Brain pericyte (primary cell): ENCODE results near the gene PDK3.

ENCODE experiments used
- DNase-seq: peaks from one replicate; pipeline ENCODE4 v3.0.0-alpha.2; 2012; ENCODE audit warnings: low read depth, low spot score

Gene PDK3

DNA sequence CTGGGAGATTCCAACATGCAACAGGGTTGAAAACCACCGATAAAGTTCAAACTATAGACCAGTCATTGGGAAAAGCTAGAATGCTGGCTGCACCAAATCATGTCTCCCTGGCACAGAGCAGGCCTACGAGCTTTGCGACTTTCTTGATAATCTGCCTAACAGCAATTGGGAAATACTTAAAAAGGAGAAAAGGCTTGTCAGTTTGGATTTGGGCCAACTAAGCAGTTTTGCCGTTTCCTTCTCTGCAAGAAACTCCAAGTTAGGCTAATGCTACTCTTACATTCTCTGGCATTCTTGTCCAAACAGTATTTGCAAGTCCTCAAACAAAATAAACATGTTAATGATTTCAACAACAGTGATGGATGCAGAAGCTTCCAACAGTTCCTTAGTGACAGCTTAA lies 87.9 kb downstream of the PDK3 start:
- no peak for DNase-seq

DNA sequence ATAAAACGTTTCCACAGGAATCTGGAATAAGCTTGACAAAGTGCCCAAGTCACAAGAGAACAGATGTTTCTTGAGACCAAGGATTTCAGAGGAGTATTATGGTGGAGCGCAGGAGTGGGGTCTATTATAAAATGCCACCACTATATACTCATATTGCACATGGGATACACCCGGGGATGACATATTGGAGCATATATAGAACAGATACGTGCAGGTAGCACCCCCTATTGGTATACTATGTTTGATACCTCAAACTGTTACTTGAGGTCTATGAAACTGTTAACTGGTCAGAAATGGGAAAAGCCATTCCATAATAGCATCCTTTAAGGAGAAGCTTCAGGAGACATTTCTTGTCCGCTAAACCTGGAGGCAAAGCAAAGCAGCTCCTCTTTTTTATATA lies 96.0 kb downstream of the PDK3 start:
- DNase-seq = no peak

DNA sequence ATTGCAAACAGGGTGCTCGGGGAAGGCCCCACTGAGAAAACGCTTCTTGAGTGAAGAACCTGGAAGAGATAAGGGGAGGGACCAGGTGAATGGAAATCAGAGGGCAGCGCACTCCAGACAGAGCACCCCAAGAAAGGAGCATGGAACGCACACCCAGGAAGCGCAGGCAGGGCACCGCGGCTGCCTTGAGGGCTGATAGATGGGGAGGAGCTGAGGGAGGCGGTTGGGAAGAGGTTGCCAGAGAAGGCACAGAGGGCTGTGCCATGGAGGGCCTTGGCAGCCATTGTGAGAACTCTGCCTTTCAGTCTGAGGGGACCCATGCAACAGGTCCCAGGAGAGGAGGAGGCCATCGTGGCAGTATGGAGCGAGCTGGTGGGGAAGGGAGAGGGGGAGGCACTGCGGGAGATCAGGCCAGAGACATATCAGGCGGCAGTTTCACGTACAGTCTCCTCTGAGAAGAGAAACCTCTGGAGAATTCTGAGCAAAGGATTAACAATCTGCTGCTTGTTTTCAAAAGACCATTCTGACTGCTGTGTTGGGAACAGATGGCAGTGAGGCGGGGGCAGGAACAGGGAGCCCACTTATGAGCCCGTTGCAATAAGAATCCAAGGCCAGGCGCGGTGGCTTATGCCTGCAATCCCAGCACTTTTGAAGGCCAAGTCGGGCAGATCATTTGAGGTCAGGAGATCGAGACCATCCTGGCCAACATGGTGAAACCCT lies 98.4 kb downstream of the PDK3 start:
- no peak for DNase-seq

DNA sequence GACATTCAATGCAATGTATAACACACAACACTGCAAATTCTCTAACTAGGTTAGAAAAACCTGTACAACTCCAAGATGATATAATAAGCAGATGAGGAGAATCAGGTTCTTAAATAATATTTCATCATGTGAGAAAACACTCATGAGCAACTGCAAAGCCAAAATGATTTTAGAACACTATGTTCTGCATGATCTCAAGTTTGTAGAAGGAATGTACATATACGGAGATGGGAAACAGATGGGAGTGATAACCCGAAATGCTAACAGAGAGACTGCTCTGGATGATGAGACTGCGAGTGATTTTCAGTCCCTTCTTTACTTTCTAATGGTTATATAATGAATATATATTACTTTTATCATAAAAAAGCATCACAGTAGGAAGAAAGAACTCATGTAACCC lies 101.2 kb downstream of the PDK3 start:
- no peak for DNase-seq

DNA sequence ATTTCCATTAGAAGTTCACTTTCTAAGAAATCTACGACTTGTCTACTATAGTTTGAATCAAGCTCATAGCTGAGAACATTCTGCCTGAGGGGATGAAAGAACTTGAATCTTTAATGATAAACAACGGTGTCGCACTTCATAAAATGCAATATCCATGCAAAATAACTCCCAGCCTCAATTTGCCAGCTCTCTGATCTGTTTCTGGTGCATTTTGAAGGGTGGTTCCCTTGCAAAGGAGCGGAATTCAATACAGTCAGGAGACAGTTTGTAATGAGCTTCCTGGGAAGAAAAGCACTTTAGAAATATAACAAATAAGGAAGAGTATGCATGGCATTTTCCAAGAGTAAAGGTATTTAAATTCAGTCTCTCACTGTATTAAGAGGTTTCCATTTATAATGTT lies 102.1 kb downstream of the PDK3 start:
- no peak for DNase-seq

DNA sequence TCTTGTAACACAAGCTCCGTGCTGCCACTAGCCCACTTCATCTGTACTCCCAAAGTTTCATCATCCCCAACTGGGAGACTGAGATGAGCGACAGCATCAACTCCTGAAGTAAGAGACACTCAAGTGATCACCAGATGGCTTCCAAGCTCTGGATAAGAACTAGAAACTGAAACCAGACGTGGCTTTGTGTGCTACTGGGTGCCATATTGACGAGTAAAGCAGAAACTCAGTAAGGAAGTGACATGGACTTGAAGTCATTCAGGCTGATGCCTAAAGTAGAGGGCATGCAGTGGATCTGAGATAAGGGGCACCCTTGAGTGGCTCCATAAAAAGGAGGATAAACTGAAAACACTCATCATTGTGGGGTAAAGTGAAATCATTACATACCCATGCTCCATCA lies 109.7 kb downstream of the PDK3 start:
- no peak for DNase-seq

DNA sequence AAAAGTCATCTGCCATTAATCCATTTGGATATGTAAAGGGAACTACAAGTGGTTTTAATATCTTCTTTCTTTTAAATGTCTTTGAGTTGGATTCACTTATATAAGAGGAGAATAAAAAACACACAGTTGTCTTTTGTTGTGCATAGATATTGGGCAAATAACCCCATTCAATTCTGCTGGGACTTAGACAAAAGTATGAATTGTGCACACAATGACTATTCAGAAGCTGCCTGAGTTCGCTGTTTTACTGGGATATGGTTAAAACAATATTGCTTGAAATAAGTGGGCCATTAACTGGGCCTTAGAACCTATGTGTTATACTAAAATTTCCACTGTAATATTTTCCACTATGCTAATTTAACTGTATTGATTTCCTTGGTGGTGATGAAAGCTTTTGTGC lies 110.4 kb downstream of the PDK3 start:
- no peak for DNase-seq

DNA sequence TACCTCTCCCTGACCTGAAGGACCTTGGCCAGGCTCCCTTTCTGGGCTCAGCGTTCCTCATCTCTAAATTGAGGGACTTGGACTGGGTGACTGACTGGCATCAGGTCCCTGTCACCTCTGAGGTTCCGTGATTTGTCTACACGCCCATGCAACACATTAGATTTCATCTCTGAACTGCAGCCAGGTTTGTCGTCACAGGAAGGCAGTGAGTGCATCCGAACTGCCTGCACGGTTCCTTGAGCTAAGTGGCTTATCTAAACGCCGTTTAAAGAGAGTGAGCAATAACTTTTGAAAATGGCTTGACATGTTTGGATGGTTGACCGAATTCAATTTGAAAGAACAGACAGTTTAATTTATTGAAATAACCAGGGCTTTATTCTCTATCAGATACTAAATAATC lies 112.0 kb downstream of the PDK3 start:
- no peak for DNase-seq
